Measurements from ENCODE around the gene RERE.
A peak's percentile ranks its signal among the peaks of the same experiment; 100 is the strongest.

The RERE gene

GRCh38 chr1:8704866-8705506 lies 112.5 kb downstream of the RERE start:
- no peak for DNase-seq (ENCODE audit: low spot score)
- no peak for TF ChIP-seq CTCF (IDR thresholded peaks at IDR 0.05; ENCODE audit: extremely low read depth, missing control alignments)

GRCh38 chr1:8702850-8703810 lies 114.3 kb downstream of the RERE start:
- DNase-seq (ENCODE audit: low spot score), result peak; percentile 93
- peak; percentile 28 for TF ChIP-seq CTCF (IDR thresholded peaks at IDR 0.05; ENCODE audit: extremely low read depth, missing control alignments)

GRCh38 chr1:8702472-8702849 lies 115.0 kb downstream of the RERE start:
- no peak for DNase-seq (ENCODE audit: low spot score)
- TF ChIP-seq CTCF (IDR thresholded peaks at IDR 0.05; ENCODE audit: extremely low read depth, missing control alignments), result no peak

- peak; percentile 48 for DNase-seq (ENCODE audit: low spot score)
- no peak for TF ChIP-seq CTCF (IDR thresholded peaks at IDR 0.05; ENCODE audit: extremely low read depth, missing control alignments)
Observed at GRCh38 chr1:8701794-8702471, 115.5 kb downstream of the RERE start.

GRCh38 chr1:8699679-8700078 lies 117.8 kb downstream of the RERE start:
- DNase-seq (ENCODE audit: low spot score), result no peak
- TF ChIP-seq CTCF (IDR thresholded peaks at IDR 0.05; ENCODE audit: extremely low read depth, missing control alignments), result no peak

- DNase-seq (ENCODE audit: low spot score), result no peak
- no peak for TF ChIP-seq CTCF (IDR thresholded peaks at IDR 0.05; ENCODE audit: extremely low read depth, missing control alignments)
Observed at GRCh38 chr1:8698937-8699447, 118.4 kb downstream of the RERE start.
